Activated T-helper 2 cell treated with anti-CD3 and anti-CD28 coated beads, Interferon-gamma antibody, Interleukin-2, Interleukin-4, amounts not matched to agents 10 μg/mL and 5 μg/mL and 100 μg/mL, durations not matched to agents 14 hours and 24 hours and 36 hours (primary cell): ENCODE results near the gene SKIL. TPM values are rescaled to one million over a fixed set of nuclear protein-coding genes. Genes with fewer than 3 reads are reported as not detected.
"Not testable (repeated sequence)": the region's sequence is repeated elsewhere in the genome, so short reads cannot be mapped to it uniquely, and the experiment has no call there.

Experiments used
- DNase-seq: peaks from one replicate; pipeline ENCODE4 v3.0.0; 2021; ENCODE audit warnings: low spot score
- H3K27ac Mint-ChIP-seq: one replicate; pipeline ENCODE4 v1.8.0; 2021; ENCODE audit warnings: mixed read lengths
- H3K27me3 Mint-ChIP-seq: one replicate; pipeline ENCODE4 v1.8.0; 2021; ENCODE audit warnings: low read depth, mixed read lengths
- H3K36me3 Mint-ChIP-seq: one replicate; pipeline ENCODE4 v1.8.0; 2021; ENCODE audit warnings: low read depth, mixed read lengths
- H3K4me1 Mint-ChIP-seq: one replicate; pipeline ENCODE4 v1.8.0; 2021; ENCODE audit warnings: low read depth, mixed read lengths
- H3K4me3 Mint-ChIP-seq: one replicate; pipeline ENCODE4 v1.8.0; 2021; ENCODE audit warnings: low read depth, mild to moderate bottlenecking, moderate library complexity, mixed read lengths
- H3K9me3 Mint-ChIP-seq: one replicate; pipeline ENCODE4 v1.8.0; 2021; ENCODE audit warnings: mixed read lengths
- intact Hi-C: fragments of 100-400 bp; cut with micrococcal nuclease; formaldehyde crosslinking; loops from one replicate; pipeline ENCODE4 v1.15.1; 2023
- total RNA-seq: library from RNA; stranded (reverse); gene quantifications from 2 replicates; pipeline ENCODE4 v1.2.3, GENCODE V29; 2022

Gene SKIL, protein sequence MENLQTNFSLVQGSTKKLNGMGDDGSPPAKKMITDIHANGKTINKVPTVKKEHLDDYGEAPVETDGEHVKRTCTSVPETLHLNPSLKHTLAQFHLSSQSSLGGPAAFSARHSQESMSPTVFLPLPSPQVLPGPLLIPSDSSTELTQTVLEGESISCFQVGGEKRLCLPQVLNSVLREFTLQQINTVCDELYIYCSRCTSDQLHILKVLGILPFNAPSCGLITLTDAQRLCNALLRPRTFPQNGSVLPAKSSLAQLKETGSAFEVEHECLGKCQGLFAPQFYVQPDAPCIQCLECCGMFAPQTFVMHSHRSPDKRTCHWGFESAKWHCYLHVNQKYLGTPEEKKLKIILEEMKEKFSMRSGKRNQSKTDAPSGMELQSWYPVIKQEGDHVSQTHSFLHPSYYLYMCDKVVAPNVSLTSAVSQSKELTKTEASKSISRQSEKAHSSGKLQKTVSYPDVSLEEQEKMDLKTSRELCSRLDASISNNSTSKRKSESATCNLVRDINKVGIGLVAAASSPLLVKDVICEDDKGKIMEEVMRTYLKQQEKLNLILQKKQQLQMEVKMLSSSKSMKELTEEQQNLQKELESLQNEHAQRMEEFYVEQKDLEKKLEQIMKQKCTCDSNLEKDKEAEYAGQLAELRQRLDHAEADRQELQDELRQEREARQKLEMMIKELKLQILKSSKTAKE
- total RNA-seq, result 31.2 and 33.2 TPM in 2 replicates

DNA sequence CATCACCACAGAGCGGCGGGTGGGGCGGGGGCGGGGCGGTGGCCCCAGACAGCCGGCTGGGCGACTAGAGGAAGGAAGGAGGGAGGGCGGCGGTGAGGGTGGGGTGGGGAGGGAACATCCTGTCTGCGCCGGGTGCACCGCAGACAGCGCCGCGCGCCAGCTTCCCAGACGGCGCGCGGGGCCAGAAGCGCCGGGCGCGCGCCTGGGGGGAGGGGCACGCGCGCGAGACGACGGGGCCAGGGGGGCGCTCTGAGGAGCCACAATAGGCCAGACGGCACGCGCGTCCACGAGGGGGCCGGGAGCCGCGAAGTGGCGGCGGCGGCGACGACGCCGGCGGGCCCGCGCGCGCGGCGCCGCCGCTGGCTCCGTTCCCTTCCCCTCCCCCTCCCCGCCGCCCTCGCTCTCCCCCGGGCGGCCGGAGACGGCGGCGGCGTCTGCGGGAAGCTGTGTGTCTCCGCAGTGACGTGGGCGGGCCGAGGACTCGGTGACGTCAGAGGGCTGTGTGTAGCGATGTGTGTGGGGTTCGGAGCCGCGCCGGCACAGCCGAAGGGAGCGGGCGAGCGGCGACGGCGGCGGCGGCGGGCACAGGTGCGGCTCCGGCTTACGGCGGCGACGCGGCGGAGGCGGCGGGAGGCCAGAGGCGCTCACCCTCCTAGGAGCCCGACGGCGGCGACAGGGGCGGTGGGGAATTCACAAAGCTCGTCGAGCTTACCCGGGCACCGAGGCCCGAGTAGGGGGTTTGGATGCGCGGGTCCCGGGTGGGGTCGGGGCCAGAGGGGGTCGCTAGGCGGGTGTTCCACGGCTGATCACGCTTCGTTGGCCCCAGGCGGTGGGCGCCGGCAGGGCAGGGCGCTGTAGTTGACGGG, at the start of gene SKIL:
SKIL (plus strand) TSS at position 540 of the 866 bp plus-strand sequence. CDS start 2,617 bp downstream, outside the sequence.
- peak within 1 kb of the TSS; percentile 95 for H3K4me3 Mint-ChIP-seq
- peaks cover 30% of the 10 kb centered on the region for H3K4me1 Mint-ChIP-seq
- H3K9me3 Mint-ChIP-seq, result no peaks in the 10 kb centered on the region
- peak; percentile 93 for DNase-seq
- H3K36me3 Mint-ChIP-seq, result peaks cover 35% of the 10 kb centered on the region
- peaks cover 8% of the 10 kb centered on the region for H3K27me3 Mint-ChIP-seq
- intact Hi-C loops, result loop anchor here (1.0 to 5.0 kb wide), 6 partner anchors 45 to 585 kb away; partner anchors contain the start of genes MYNN, PHC3, PRKCI and RPL22L1
- H3K27ac Mint-ChIP-seq, result peak within 1 kb of the TSS; percentile 97

DNA sequence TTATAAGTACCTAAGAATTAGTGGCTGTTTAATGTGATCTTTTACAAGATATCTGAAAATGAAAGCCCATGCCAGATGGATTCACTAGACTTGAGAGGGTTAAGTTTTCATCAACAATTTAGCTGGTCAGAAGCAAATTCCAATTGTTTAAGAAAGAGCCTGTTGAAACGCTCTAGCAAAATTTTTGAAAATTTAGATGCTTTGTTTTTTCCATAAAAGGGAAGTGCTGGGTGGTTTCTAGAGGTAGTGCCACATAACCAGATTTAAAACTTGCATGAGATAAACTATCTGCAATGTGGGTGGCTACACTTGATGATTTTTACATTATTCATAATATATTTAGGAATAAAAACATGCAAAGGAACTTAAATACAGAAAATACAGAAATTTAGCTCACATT, 48.5 kb upstream of the SKIL start:
- no peak overlapping the region for H3K27ac Mint-ChIP-seq
- intact Hi-C loops, result loop anchor here (5.0 kb wide), 1 partner anchor 503 kb away; no protein-coding TSS in a partner anchor
- no peaks in the 10 kb centered on the region for H3K27me3 Mint-ChIP-seq

DNA sequence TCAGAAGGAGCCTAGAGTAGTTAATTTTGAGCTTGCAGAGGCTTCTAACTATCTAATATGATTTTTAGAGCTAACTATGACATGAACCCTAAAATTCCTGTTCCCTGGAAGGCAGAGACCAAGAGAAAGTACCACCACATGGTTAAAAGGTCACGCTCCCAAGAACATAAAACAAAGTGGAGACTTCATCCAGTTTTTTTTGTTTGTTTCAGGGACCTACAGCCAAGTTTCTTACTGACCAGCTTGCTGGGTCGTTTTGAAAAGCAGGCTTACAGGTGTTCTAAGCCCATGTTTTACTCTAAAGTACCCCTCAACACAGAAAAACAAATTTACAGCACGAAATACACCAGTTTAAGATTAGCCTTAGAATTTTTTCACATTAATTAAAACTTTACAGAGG, 39.6 kb upstream of the SKIL start:
- Mint-ChIP-seq H3K36me3 (no peaks in the 10 kb centered on the region), H3K27me3 (peaks cover 12% of the 10 kb centered on the region), H3K9me3 (no peaks in the 10 kb centered on the region), H3K27ac (no peak overlapping the region), H3K4me1 (no peaks in the 10 kb centered on the region), H3K4me3 (no peak overlapping the region)
- DNase-seq, result no peak
- intact Hi-C loops, result no loop called here

More for the DNA sequence above, 48.5 kb upstream of the SKIL start:
- H3K9me3 Mint-ChIP-seq, result no peaks in the 10 kb centered on the region
- H3K4me1 Mint-ChIP-seq, result no peaks in the 10 kb centered on the region
- no peaks in the 10 kb centered on the region for H3K36me3 Mint-ChIP-seq
- DNase-seq, result no peak
- H3K4me3 Mint-ChIP-seq, result no peak overlapping the region

DNA sequence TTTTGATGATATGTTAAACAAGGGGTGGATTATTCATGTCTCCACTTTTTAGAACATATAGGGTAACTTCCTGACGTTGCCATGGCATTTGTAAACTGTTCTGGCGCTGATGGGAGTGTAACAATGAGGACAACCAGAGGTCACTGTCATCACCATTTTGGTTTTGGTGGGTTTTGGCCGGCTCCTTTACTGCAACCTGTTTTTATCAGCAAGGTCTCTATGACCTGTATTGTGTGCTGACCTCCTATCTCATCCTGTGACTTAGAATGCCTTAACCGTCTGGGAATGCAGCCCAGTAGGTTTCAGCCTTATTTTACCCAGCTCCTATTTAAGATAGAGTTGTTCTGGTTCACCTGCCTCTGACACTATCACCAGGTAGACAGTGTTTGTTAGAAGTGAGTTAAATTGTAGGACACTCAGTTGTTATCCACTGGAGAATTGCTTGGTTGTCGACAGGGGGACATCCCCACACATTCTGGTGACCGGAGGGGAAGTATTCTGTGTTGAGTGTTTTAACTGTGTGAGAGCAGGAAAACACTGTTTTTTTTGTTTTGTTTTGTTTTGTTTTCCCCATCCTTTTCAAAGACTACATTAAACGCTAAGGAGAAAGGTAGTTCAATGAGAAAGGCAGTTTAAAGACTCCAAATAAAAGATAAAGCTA, 36.9 kb upstream of the SKIL start:
- Mint-ChIP-seq H3K27ac (no peak overlapping the region), H3K36me3 (no peaks in the 10 kb centered on the region), H3K4me1 (no peaks in the 10 kb centered on the region), H3K27me3 (peaks cover 18% of the 10 kb centered on the region), H3K9me3 (no peaks in the 10 kb centered on the region), H3K4me3 (no peak overlapping the region)
- intact Hi-C loops, result no loop called here
- no peak for DNase-seq

DNA sequence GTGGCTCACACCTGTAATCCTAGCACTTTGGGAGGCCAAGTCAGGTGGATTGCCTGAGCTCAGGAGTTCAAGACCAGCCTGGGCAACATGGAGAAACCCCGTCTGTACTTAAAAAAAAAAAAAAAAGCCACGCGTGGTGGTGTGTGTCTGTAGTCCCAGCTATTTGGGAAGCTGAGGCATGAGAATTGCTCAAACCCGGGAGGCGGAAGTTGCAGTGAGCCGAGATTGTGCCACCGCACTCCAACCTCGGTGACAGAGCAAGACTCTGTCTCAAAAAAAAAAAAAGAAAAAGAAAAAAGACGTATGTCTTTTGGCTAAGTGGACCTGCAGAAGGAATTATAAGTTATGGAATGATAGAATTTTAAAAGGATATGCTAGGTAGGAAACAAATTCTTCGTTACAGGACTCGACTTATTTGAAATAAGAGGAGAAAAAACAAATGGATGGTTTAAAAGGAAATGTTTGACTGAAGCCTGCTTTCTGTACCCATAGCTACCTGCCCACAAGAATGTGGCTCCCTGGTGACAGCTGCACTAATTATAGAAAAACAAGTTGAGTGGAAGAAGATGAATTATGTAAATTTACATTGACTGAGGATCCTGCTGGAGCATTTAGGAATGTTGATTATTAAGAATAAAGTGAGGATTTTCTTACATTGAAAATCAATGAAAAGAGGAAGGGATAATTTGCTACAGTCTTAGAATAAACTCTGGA, 36.0 kb upstream of the SKIL start:
- no peak overlapping the region for H3K27ac Mint-ChIP-seq
- no peak for DNase-seq
- intact Hi-C loops, result no loop called here
- no peaks in the 10 kb centered on the region for H3K9me3 Mint-ChIP-seq
- H3K4me1 Mint-ChIP-seq, result no peaks in the 10 kb centered on the region
- no peaks in the 10 kb centered on the region for H3K36me3 Mint-ChIP-seq
- peaks cover 18% of the 10 kb centered on the region for H3K27me3 Mint-ChIP-seq
- no peak overlapping the region for H3K4me3 Mint-ChIP-seq

DNA sequence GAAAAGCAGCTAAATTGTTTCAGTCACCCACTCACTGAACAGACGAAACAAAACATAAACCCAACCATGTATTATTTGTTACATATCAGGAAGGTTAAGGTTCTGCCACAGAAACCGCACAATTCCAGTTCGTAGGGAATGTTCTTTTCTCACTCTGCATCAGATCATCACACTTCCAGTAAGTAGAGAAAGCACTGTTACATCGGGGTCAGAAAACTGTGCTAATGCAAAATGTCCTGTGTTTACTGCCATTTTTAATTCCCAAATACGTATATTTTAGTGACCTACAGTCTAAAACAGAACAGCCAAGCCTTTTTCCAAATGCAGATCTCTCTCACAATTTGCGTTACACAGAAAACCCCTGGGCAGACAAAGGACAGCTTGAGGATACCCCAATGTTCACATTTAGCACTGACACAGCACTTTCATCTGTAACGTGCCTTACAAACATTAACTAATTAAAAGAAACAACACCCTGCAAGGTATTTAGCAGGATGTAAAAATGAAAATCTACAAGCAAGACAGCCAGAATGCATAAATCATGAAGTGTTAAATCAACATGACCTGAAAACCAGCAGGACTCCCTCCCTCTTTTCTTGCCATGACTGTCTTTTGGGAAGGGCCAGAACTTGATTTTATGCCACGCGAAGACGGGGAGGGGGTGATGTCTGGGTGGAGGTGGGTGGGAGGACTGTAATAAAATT, 34.8 kb upstream of the SKIL start:
- Mint-ChIP-seq H3K36me3 (no peaks in the 10 kb centered on the region), H3K4me3 (no peak overlapping the region), H3K4me1 (no peaks in the 10 kb centered on the region), H3K27ac (no peak overlapping the region), H3K9me3 (no peaks in the 10 kb centered on the region), H3K27me3 (peaks cover 18% of the 10 kb centered on the region)
- intact Hi-C loops, result no loop called here
- no peak for DNase-seq

DNA sequence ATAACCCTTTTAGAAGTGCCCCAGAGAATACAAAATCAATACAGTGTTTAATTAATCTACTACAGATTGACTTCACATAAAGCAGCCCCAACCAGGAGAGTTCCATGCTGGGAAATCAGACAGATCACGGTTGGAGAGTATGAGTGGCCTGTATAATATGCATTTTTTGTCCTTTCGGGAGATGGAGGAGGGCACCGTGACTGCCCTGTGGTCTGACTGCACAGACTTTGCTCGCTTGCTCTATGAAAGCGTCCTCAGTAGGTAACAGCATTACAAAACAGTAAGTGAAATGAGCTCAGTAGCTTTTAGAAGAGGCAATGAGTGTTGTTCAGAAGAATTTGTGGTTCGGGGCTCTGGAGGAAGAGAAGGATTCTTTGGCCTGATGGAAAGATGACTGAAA, 34.2 kb upstream of the SKIL start:
- peaks cover 18% of the 10 kb centered on the region for H3K27me3 Mint-ChIP-seq
- no peaks in the 10 kb centered on the region for H3K9me3 Mint-ChIP-seq
- no peak for DNase-seq
- intact Hi-C loops, result no loop called here
- no peak overlapping the region for H3K4me3 Mint-ChIP-seq
- H3K4me1 Mint-ChIP-seq, result no peaks in the 10 kb centered on the region
- H3K27ac Mint-ChIP-seq, result no peak overlapping the region
- H3K36me3 Mint-ChIP-seq, result no peaks in the 10 kb centered on the region

DNA sequence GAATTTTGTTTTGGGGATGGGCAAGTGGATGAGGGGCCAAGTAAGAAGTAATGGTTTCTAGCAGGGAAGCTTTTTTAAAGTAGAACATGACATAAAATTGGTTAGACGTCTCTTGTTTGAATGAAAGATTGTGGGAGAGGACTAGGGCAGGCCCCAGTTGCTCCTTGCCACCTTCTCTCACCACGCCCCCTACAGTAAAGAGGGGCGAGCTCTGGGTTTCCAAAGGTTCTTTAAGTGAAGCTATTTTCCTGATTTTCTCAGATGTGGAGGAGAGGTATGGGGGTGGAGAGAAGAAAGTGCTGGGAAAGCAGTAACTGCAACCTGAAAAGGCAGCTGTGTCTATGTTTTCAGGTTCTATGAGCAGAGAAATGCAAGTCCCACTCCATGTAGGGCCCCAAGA, 32.6 kb upstream of the SKIL start:
- peaks cover 18% of the 10 kb centered on the region for H3K27me3 Mint-ChIP-seq
- intact Hi-C loops, result no loop called here
- H3K4me1 Mint-ChIP-seq, result no peaks in the 10 kb centered on the region
- no peak for DNase-seq
- no peak overlapping the region for H3K4me3 Mint-ChIP-seq
- H3K27ac Mint-ChIP-seq, result no peak overlapping the region
- no peaks in the 10 kb centered on the region for H3K9me3 Mint-ChIP-seq
- H3K36me3 Mint-ChIP-seq, result no peaks in the 10 kb centered on the region

DNA sequence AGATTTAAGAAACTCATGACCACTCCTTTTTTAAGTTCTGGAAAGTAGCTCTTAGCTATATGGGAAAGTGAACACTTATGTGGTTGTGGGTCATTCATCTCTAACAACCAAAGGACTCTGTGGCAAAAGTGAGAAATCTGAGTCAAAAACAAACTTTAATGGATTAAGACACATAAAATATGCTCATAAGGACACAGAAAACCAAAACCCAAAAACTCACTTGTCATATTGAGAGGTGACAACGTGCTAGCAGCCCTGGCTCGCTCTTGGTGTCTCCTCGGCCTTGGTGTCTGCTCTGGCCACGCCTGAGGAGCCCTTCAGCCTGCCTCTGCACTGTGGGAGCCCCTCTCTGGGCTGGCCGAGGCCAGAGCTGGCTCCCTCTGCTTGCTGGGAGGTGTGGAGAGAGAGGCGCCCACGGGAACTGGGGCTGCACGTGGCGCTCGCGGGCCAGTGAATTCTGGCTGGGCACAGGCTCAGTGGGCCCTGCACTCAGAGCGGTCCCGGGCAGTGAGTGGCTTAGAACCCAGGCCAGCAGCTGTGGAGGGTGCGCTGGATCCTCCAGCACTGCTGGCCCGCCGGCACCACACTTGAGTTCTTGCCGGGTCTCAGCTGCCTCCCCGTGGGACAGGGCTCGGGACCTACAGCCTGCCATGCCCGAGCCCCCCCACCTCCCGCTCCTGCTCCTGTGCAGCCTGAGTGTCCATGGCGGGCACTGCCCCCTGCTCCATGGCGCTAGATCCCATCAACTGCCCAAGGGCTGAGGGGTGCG, 30.3 kb upstream of the SKIL start:
- Mint-ChIP-seq H3K36me3 (no peaks in the 10 kb centered on the region), H3K9me3 (no peaks in the 10 kb centered on the region), H3K4me1 (no peaks in the 10 kb centered on the region)

DNA sequence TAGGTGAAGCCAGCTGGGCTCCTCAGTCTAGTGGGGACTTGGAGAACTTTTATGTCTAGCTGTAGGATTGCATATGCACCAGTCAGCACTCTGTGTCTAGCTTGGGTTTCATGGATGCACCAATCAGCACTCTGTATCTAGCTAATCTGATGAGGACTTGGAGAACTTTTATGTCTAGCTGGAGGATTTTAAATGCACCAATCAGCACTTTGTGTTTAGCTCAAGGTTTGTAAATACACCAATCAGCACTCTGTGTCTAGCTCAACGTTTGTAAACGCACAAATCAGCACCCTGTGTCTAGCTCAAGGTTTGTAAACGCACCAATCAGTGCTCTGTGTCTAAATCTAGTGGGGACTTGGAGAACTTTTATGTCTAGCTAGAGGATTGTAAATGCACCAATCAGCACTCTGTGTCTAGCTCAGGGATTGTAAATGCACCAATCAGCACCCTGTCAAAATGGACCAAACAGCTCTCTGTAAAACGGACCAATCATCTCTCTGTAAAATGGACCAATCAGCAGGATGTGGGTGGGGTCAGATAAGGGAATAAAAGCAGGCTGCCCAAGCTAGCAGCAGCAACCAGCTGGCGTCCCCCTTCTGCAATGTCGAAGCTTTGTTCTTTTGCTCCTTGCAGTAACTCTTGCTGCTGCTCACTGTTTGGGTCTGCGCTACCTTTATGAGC, 29.5 kb upstream of the SKIL start:
- intact Hi-C loops, H3K4me1 Mint-ChIP-seq, H3K9me3 Mint-ChIP-seq, H3K27ac Mint-ChIP-seq, H3K27me3 Mint-ChIP-seq, H3K4me3 Mint-ChIP-seq, H3K36me3 Mint-ChIP-seq, DNase-seq: not testable (repeated sequence)

More for the DNA sequence above, 30.3 kb upstream of the SKIL start:
- H3K4me3 Mint-ChIP-seq, result no peak overlapping the region
- no peak overlapping the region for H3K27ac Mint-ChIP-seq
- DNase-seq, result no peak
- peaks cover 12% of the 10 kb centered on the region for H3K27me3 Mint-ChIP-seq
- intact Hi-C loops, result no loop called here
